HepG2 (cell line): Measurements from ENCODE around the gene SCUBE2.

Experiments used
- EZH2 ChIP-seq: conservative IDR thresholded peaks from 2 replicates; pipeline ENCODE4 v1.6.1; 2012; ENCODE audit warnings: mild to moderate bottlenecking, low read depth, low read length, moderate library complexity
- FOXJ3 ChIP-seq: sonication (generic); formaldehyde crosslinking; IDR thresholded peaks from 2 replicates; pipeline ENCODE4 v1.4.0; 2020; ENCODE audit warnings: missing genetic modification reagents, mild to moderate bottlenecking, borderline replicate concordance
- KLF16 ChIP-seq, 2 experiments: sonication (generic) in 1 of 2; formaldehyde crosslinking in 1 of 2; IDR thresholded peaks; 2 replicates each; pipeline versions ENCODE4 v1.6.1 to v1.8.0; 2016 to 2023; ENCODE audit warnings: missing genetic modification reagents in 2 of 2, missing compliant biosample characterization in 1 of 2
- MAZ ChIP-seq, 2 experiments: sonication (generic) in 1 of 2; formaldehyde crosslinking in 1 of 2; IDR thresholded peaks; 2 replicates each; pipeline versions ENCODE4 v1.5.0 to v1.6.1; 2012 to 2020; ENCODE audit warnings: low read depth in 2 of 2, mild to moderate bottlenecking in 2 of 2, borderline replicate concordance in 1 of 2, improper control_type of control experiment in 1 of 2, low read length in 1 of 2, missing genetic modification reagents in 1 of 2, moderate library complexity in 1 of 2
- NCOA2 ChIP-seq: sonication (generic); formaldehyde crosslinking; IDR thresholded peaks from 2 replicates; pipeline ENCODE4 v1.8.0; 2022; ENCODE audit warnings: inconsistent platforms
- NFE2L2 ChIP-seq: fragments of 150-350 bp; IDR thresholded peaks from 2 replicates; pipeline ENCODE4 v1.6.1; 2014; ENCODE audit warnings: low read length
- PHF5A ChIP-seq: IDR thresholded peaks from one replicate; pipeline ENCODE4 v1.6.1; 2018; ENCODE audit warnings: low read depth, missing genetic modification reagents; ENCODE audit not compliant: unreplicated experiment
- TF ChIP-seq, protein P1 (sequence below): sonication (generic); formaldehyde crosslinking; IDR thresholded peaks from 2 replicates; pipeline ENCODE4 v1.5.0; 2020; ENCODE audit warnings: missing genetic modification reagents
- TF ChIP-seq, protein P2 (sequence below): sonication (generic); formaldehyde crosslinking; IDR thresholded peaks from 2 replicates; pipeline ENCODE4 v1.5.0; 2020; ENCODE audit warnings: mild to moderate bottlenecking, missing genetic modification reagents, moderate library complexity

DNA sequence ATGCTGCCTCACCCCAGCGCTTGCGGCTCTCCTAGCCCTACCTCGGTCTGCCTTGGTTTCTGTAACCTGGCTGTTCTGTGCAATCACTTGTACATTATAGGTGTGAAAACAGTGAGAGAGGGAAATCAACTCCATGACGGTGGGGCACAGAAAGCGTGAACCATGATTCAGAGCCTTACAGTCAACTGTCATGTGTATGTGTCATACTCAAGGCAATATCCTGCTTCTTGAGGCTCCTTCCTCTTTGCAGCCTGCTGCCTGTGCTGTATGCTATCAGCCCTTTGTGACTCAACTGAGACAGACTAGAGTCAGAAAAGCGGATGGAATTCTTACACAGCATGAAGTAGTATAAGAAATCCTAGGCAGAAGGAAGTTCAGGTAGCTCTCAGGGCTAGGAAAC is 89.7 kb downstream of the SCUBE2 start:
- no peak for TF ChIP-seq MAZ (IDR thresholded peaks at IDR 0.05; ENCODE audit: borderline replicate concordance, low read depth, low read length)
- TF ChIP-seq MAZ (CRISPR knock-in tag; IDR thresholded peaks at IDR 0.05; ENCODE audit: low read depth) = no peak
- TF ChIP-seq PHF5A (CRISPR knock-in tag) = no peak
- no peak for TF ChIP-seq KLF16 (CRISPR knock-in tag; IDR thresholded peaks at IDR 0.05)
- TF ChIP-seq EZH2 = no peak
- no peak for TF ChIP-seq NFE2L2
- TF ChIP-seq FOXJ3 = no peak
- TF ChIP-seq, protein P1, sequence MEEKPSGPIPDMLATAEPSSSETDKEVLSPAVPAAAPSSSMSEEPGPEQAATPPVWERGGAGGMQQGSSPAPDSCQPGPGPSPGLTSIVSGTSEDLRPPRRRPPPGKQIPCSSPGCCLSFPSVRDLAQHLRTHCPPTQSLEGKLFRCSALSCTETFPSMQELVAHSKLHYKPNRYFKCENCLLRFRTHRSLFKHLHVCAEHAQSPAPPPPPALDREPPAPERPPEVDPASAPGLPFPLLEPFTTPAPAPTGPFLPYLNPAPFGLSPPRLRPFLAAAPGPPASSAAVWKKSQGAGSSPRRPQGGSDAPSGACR (CRISPR knock-in tag) = no peak
- TF ChIP-seq, protein P2, sequence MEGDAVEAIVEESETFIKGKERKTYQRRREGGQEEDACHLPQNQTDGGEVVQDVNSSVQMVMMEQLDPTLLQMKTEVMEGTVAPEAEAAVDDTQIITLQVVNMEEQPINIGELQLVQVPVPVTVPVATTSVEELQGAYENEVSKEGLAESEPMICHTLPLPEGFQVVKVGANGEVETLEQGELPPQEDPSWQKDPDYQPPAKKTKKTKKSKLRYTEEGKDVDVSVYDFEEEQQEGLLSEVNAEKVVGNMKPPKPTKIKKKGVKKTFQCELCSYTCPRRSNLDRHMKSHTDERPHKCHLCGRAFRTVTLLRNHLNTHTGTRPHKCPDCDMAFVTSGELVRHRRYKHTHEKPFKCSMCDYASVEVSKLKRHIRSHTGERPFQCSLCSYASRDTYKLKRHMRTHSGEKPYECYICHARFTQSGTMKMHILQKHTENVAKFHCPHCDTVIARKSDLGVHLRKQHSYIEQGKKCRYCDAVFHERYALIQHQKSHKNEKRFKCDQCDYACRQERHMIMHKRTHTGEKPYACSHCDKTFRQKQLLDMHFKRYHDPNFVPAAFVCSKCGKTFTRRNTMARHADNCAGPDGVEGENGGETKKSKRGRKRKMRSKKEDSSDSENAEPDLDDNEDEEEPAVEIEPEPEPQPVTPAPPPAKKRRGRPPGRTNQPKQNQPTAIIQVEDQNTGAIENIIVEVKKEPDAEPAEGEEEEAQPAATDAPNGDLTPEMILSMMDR (CRISPR knock-in tag) = no peak
- TF ChIP-seq NCOA2 = no peak
